Suprapubic skin (tissue), 4 donors: ENCODE results near the gene S100A12.

Experiments
- CTCF ChIP-seq, 2 donors: fragments of 200-600 bp in 1 of 2; fragments of 450-650 bp in 1 of 2; sonication (generic) in 1 of 2; IDR thresholded peaks; one replicate each; pipeline ENCODE4 v1.5.1; 2016 to 2019; ENCODE audit warnings: antibody characterized with exemption in 2 of 2, mild to moderate bottlenecking in 1 of 2, moderate library complexity in 1 of 2
- EP300 ChIP-seq: sonication (generic); formaldehyde crosslinking; IDR thresholded peaks from one replicate; pipeline ENCODE4 v1.6.1; 2017; ENCODE audit warnings: antibody characterized with exemption
- POLR2A ChIP-seq, 2 donors: fragments of 450-650 bp; IDR thresholded peaks; one replicate each; pipeline ENCODE4 v1.6.1; 2017; ENCODE audit warnings: antibody characterized with exemption in 2 of 2, mild to moderate bottlenecking in 2 of 2, moderate library complexity in 2 of 2
- POLR2AphosphoS5 ChIP-seq, 3 donors: sonication (generic); formaldehyde crosslinking; IDR thresholded peaks; one replicate each; pipeline ENCODE4 v1.6.1; 2017; ENCODE audit warnings: antibody characterized with exemption in 3 of 3

DNA sequence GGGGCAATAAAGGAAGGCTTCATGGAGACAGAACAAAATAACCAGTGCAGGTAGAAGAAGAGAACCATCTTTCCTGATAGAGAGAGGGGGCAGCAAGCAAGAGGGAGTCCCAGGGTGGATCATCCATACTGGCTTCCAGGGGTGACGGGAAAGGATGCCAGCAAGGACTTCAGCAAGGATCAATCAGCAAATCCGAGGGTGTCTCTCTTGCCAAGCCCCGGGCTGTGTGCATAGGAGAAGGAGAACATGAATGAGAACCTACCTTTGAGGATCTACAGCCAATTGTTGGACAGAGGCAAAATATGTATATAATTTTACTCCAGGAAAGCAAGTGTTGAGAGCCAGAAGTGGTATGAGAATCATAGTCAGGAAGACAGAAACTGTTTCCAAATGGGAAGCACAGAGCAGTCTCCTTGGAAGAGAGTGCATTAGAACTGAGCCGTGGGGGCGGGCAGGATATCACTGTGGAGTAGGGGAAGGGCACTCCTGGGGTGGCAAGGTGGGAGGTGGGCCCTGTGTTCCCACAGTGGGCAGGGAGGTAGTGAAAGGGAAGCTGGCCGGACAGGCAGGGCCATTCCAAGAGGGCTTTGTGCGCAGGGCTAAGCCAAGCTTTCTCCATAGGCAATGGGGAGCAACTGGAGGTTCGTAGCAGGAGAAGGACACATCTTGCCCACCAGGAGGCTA lies 18.9 kb downstream of the S100A12 start:
- TF ChIP-seq POLR2AphosphoS5 (IDR thresholded peaks at IDR 0.05) (no peak), CTCF (IDR thresholded peaks at IDR 0.05) (no peak), POLR2A (IDR thresholded peaks at IDR 0.05) (no peak), EP300 (no peak)
